ENCODE measurements around the gene SBF2. TPM values are rescaled to one million over a fixed set of nuclear protein-coding genes. Genes with fewer than 3 reads are reported as not detected.
"Not testable (repeated sequence)": the region's sequence is repeated elsewhere in the genome, so short reads cannot be mapped to it uniquely, and the experiment has no call there.

The SBF2 gene
- total and polyA plus RNA-seq, 3 experiments from 2014 or later, result 3.7 to 4.3 (median 4.2) TPM

DNA sequence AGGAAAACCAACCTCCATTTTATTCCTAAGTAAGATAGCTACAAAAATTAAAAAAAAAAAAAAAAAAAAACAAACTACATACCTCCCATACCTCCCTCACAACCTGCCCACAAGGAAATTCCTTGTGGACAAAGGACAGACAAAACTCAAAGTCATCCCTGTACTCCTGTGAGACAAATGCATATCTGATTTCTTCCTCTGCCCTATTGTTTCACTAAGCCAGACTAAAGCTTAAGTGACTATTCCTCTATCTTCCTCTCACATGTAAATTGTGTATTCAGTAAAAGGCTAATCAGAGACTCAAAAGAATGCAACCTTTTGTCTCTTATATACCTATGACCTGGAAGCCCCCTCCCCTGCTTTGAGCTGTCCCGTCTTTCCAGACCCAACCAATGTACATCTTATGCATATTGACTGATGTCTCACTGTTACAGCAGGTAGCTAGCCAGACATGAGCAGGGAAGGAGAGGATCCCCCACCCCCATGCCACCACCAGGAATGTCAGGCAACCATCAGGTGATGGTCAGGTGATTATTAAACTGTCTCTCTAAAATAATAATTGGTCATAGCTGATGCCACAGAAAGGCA lies 289.4 kb downstream of the SBF2 start:
- CTCF ChIA-PET, result no interaction called here
- no peak overlapping the region for H3K4me3 Mint-ChIP-seq
- H3K27ac Mint-ChIP-seq, result no peak overlapping the region
- H3K9me3 ChIP-seq (ENCODE audit: low read length), result no peaks in the 10 kb centered on the region
- no peak overlapping the region for H3K4me3 ChIP-seq (ENCODE audit: low read length)
- H3K27ac ChIP-seq (ENCODE audit: low read depth, low read length), result no peak overlapping the region
- no peaks in the 10 kb centered on the region for H3K4me1 ChIP-seq (ENCODE audit: insufficient read depth, low read length)
- H3K27me3 Mint-ChIP-seq, result no peaks in the 10 kb centered on the region
- no peaks in the 10 kb centered on the region for H3K27me3 ChIP-seq (ENCODE audit: insufficient read depth, low read length, poor library complexity, severe bottlenecking)
- no peak for DNase-seq
- H3K9me3 Mint-ChIP-seq, result peaks cover 4 to 18% (median 7%) of the 10 kb centered on the region in 5 donors
- H3K4me1 Mint-ChIP-seq, result no peaks in the 10 kb centered on the region
- H3K36me3 ChIP-seq (ENCODE audit: insufficient read depth, low read length), result no peaks in the 10 kb centered on the region
- H3K36me3 Mint-ChIP-seq, result peaks cover 0 to 28% (median 2%) of the 10 kb centered on the region in 3 donors
- POLR2A ChIA-PET, result no interaction called here

DNA sequence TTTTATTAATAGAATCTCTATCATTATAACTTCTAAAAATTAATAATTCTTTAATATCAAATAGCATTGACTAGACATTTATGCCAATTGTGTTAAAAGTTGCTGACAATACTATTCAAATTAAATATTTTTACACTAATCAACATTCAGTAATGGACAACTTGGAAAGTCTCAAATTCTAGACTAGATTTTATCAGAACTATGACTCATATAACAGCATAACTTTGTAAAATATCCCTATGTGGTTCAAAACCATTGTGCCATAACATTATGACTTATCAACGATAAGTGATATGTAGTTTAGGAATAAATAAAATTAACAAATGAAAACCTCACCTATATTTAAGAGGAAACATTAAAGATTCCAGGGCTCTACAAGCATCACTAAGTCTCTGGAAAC lies 291.8 kb downstream of the SBF2 start:
- Histone ChIP-seq H3K9me3 (ENCODE audit: low read length) (no peaks in the 10 kb centered on the region), H3K27me3 (ENCODE audit: insufficient read depth, low read length, poor library complexity, severe bottlenecking) (no peaks in the 10 kb centered on the region), H3K27ac (ENCODE audit: low read depth, low read length) (no peak overlapping the region), H3K4me1 (ENCODE audit: insufficient read depth, low read length) (no peaks in the 10 kb centered on the region), H3K4me3 (ENCODE audit: low read length) (no peak overlapping the region), H3K36me3 (ENCODE audit: insufficient read depth, low read length) (no peaks in the 10 kb centered on the region)
- H3K36me3 Mint-ChIP-seq, result peaks cover 2 to 25% (median 7%) of the 10 kb centered on the region in 3 donors
- ChIA-PET POLR2A (no interaction called here), CTCF (no interaction called here)
- H3K27me3 Mint-ChIP-seq, result no peaks in the 10 kb centered on the region
- no peak overlapping the region for H3K27ac Mint-ChIP-seq
- no peaks in the 10 kb centered on the region for H3K4me1 Mint-ChIP-seq
- H3K4me3 Mint-ChIP-seq, result no peak overlapping the region
- peaks cover 0 to 2% (median 0%) of the 10 kb centered on the region in 5 donors for H3K9me3 Mint-ChIP-seq
- no peak for DNase-seq

DNA sequence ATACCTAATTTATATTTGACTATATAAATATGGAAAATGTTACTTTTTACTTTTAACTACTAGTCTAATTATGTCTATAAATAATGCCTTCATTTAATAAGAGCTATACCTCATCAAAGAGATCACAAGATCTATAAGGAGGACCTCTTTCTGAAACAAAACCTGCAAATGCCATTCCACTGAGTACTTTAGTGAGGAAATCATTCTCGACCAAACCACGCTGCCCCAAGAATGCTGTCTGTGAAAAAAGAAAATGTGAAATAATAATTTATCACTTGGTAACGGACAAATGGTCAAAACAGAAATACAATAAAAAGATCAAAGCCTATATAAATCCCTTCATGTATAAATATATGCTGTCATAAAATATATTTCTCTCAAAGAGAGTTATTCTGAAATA lies 301.7 kb downstream of the SBF2 start:
- H3K9me3 ChIP-seq (ENCODE audit: low read length), result no peaks in the 10 kb centered on the region
- Mint-ChIP-seq H3K4me3 (no peak overlapping the region), H3K27ac (no peak overlapping the region), H3K4me1 (no peaks in the 10 kb centered on the region), H3K27me3 (no peaks in the 10 kb centered on the region), H3K36me3 (peaks cover 9 to 32% (median 23%) of the 10 kb centered on the region in 3 donors), H3K9me3 (no peaks in the 10 kb centered on the region)
- ChIA-PET CTCF (no interaction called here), POLR2A (no interaction called here)
- DNase-seq, result no peak
- H3K27ac ChIP-seq (ENCODE audit: low read depth, low read length), result no peak overlapping the region
- no peaks in the 10 kb centered on the region for H3K4me1 ChIP-seq (ENCODE audit: insufficient read depth, low read length)
- H3K4me3 ChIP-seq (ENCODE audit: low read length), result no peak overlapping the region
- H3K36me3 ChIP-seq (ENCODE audit: insufficient read depth, low read length), result no peaks in the 10 kb centered on the region
- no peaks in the 10 kb centered on the region for H3K27me3 ChIP-seq (ENCODE audit: insufficient read depth, low read length, poor library complexity, severe bottlenecking)

DNA sequence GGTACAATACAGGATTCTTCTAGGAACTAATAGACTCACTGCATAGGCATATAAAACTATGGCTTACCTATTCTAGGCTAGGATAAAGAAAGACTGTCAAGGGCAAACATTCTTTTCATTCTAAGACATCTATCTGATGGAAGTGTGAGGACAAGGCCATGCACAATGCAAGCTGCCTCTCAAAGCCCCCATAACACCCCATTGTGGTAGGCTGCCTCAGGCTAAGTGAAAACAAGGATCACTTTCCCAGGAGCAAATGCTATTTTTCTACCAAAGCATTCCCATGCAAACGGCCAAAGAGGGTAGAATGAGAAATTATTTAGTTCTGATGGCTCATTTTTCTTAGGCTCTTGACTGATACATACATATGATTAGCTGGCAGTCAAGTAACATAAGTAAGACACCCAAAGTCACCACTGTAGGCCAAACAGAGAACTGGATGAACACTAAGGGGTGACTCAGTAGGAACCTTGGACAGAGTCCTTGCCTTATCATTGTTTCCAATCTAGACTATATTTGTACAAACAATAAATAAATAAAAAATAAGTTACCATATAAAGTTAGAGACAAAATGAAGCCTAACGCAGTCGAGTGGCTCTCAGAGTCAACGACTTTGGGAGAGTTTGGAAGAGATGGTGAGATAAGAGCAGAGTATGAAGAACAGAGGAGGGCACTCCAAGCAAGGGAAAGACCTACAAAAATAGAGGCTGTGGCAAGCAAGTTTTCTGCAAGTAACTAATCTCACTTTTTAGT lies 303.6 kb downstream of the SBF2 start:
- Histone ChIP-seq H3K4me1 (ENCODE audit: insufficient read depth, low read length) (no peaks in the 10 kb centered on the region), H3K9me3 (ENCODE audit: low read length) (no peaks in the 10 kb centered on the region), H3K36me3 (ENCODE audit: insufficient read depth, low read length) (no peaks in the 10 kb centered on the region), H3K4me3 (ENCODE audit: low read length) (no peak overlapping the region), H3K27me3 (ENCODE audit: insufficient read depth, low read length, poor library complexity, severe bottlenecking) (no peaks in the 10 kb centered on the region), H3K27ac (ENCODE audit: low read depth, low read length) (no peak overlapping the region)
- H3K27ac Mint-ChIP-seq, result no peak overlapping the region
- H3K4me1 Mint-ChIP-seq, result no peaks in the 10 kb centered on the region
- POLR2A ChIA-PET, result no interaction called here
- CTCF ChIA-PET, result no interaction called here
- no peak overlapping the region for H3K4me3 Mint-ChIP-seq
- peaks cover 13 to 43% (median 38%) of the 10 kb centered on the region in 3 donors for H3K36me3 Mint-ChIP-seq
- DNase-seq, result no peak
- H3K27me3 Mint-ChIP-seq, result no peaks in the 10 kb centered on the region
- H3K9me3 Mint-ChIP-seq, result no peaks in the 10 kb centered on the region

DNA sequence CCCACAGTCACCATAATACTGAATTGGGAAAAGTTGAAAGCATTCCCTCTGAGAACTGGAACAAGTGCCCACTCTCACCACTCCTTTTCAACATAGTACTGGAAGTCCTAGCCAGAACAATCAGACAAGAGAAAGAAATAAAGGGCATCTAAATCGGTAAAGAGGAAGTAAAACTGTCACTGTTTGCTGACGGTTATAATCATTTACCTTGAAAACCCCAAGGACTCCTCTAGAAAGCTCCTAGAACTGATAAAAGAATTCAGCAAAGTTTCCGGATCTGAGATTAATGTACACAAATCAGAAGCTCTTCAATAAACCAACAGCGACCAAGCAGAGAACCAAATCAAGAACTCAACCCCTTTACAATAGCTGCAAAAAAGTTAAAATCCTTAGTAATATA lies 306.7 kb downstream of the SBF2 start:
- CTCF ChIA-PET, H3K4me1 Mint-ChIP-seq: not testable (repeated sequence)
- peaks cover 28 to 55% (median 42%) of the 10 kb centered on the region in 3 donors for H3K36me3 Mint-ChIP-seq

DNA sequence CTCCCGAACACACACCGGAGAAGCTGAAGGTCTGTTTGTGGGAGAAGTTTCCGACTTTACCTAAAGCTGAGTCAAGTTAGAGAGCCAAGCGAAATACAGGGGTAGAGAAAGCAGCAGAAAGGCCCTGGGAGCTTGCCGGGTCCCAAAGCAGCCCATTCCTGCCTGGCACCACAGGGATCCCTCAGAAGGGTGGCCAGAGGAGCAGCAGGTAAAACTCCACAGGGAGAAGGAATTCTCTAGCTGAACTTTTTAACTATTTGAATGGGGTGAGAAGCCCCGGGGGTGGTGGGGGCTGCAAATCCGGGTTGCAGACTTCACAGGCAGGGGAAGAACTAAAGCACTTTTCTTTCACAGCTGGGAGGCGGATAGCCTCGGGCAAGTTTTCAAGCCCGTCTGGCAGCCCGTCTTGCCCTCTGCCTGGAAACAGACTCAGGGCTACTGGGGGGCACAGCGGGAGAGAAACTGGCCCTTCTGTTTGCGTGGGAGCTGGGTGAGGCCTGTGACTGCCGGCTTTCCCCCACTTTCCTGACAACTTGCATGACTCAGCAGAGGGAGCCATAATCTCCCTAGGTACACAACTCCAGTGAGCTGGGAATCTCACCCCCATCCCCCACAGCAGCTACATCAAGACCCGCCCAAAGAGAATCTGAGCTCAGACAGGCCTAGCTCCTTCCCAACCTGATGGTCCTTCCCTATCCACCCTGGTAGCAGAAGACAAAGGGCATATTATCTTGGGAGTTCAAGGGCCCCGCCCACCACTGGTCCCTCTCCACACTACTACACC lies 311.0 kb downstream of the SBF2 start:
- Histone ChIP-seq H3K9me3 (ENCODE audit: low read length) (no peaks in the 10 kb centered on the region), H3K36me3 (ENCODE audit: insufficient read depth, low read length) (no peaks in the 10 kb centered on the region), H3K27me3 (ENCODE audit: insufficient read depth, low read length, poor library complexity, severe bottlenecking) (no peaks in the 10 kb centered on the region), H3K27ac (ENCODE audit: low read depth, low read length) (no peak overlapping the region), H3K4me3 (ENCODE audit: low read length) (no peak overlapping the region), H3K4me1 (ENCODE audit: insufficient read depth, low read length) (no peaks in the 10 kb centered on the region)
- DNase-seq, result no peak
- Mint-ChIP-seq H3K27ac (no peak overlapping the region), H3K4me1 (no peaks in the 10 kb centered on the region), H3K4me3 (no peak overlapping the region), H3K9me3 (no peaks in the 10 kb centered on the region), H3K27me3 (no peaks in the 10 kb centered on the region), H3K36me3 (peaks cover 22 to 47% (median 31%) of the 10 kb centered on the region in 3 donors)
- ChIA-PET POLR2A (no interaction called here), CTCF (no interaction called here)

More for the DNA sequence above, 306.7 kb downstream of the SBF2 start:
- H3K9me3 ChIP-seq (ENCODE audit: low read length); H3K4me1 ChIP-seq (ENCODE audit: insufficient read depth, low read length); POLR2A ChIA-PET; H3K27me3 Mint-ChIP-seq; H3K9me3 Mint-ChIP-seq; H3K27ac Mint-ChIP-seq; H3K4me3 ChIP-seq (ENCODE audit: low read length); DNase-seq; H3K36me3 ChIP-seq (ENCODE audit: insufficient read depth, low read length); H3K27ac ChIP-seq (ENCODE audit: low read depth, low read length); H3K27me3 ChIP-seq (ENCODE audit: insufficient read depth, low read length, poor library complexity, severe bottlenecking); H3K4me3 Mint-ChIP-seq: not testable (repeated sequence)

DNA sequence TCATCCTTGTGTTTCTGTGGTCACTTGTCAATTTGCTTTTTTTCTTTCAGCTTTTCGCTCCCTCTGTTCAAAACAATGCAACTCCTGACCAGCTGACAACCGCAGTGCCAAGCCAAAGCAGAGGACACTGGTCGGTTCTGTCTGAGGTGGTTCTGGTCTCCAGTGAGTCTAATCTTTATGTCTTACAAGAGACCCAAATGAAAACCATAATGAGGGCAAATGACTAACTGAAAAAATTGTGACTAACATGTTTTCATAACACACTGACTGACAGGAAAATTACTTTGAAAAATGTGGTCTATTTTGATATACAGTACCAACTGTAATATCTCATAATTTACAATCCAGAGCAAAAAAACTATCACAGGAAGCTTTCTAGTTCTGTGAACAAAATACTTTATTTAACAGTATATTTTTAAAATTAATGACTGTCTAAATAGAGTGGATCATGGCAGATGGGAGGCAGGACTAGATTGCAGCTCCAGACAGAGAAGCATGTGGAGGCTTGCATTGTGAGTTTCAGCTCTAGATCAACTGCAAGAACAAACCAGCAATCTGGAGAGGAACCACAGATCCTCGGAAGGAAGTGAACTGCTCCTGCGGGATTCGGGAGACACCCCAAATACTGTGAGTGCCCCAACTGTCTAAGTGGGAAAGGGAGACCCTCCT lies 311.8 kb downstream of the SBF2 start:
- H3K27ac Mint-ChIP-seq, result no peak overlapping the region

DNA sequence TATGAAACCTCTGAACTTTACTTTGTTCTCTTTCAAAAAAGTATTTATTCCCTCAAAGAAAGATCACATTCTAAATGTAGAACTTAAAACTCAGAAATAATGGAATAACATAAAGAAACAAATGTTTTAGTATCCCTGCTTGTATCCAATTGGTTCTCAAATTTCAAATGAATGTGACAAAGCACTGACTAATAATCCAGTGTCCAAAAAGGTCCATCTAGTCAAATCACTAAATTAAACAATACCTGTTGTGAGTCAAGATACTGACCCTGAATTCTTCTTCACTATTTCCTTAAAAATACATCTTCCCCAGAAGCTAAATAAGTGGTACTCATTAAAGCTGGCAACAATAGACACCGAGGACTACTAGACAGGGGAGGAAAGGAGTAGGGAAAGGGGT lies 313.1 kb downstream of the SBF2 start:
- Histone ChIP-seq H3K4me3 (ENCODE audit: low read length) (no peak overlapping the region), H3K9me3 (ENCODE audit: low read length) (no peaks in the 10 kb centered on the region), H3K4me1 (ENCODE audit: insufficient read depth, low read length) (no peaks in the 10 kb centered on the region), H3K27me3 (ENCODE audit: insufficient read depth, low read length, poor library complexity, severe bottlenecking) (no peaks in the 10 kb centered on the region), H3K36me3 (ENCODE audit: insufficient read depth, low read length) (no peaks in the 10 kb centered on the region), H3K27ac (ENCODE audit: low read depth, low read length) (no peak overlapping the region)
- CTCF ChIA-PET, result no interaction called here
- Mint-ChIP-seq H3K9me3 (no peaks in the 10 kb centered on the region), H3K27me3 (no peaks in the 10 kb centered on the region), H3K36me3 (peaks cover 10 to 33% (median 17%) of the 10 kb centered on the region in 3 donors), H3K4me3 (no peak overlapping the region), H3K4me1 (no peaks in the 10 kb centered on the region), H3K27ac (no peak overlapping the region)
- POLR2A ChIA-PET, result no interaction called here
- DNase-seq, result no peak

More for the DNA sequence above, 311.8 kb downstream of the SBF2 start:
- Histone ChIP-seq H3K27ac (ENCODE audit: low read depth, low read length) (no peak overlapping the region), H3K4me3 (ENCODE audit: low read length) (no peak overlapping the region), H3K4me1 (ENCODE audit: insufficient read depth, low read length) (no peaks in the 10 kb centered on the region), H3K36me3 (ENCODE audit: insufficient read depth, low read length) (no peaks in the 10 kb centered on the region), H3K9me3 (ENCODE audit: low read length) (no peaks in the 10 kb centered on the region), H3K27me3 (ENCODE audit: insufficient read depth, low read length, poor library complexity, severe bottlenecking) (no peaks in the 10 kb centered on the region)
- ChIA-PET CTCF (no interaction called here), POLR2A (no interaction called here)
- DNase-seq, result no peak
- no peaks in the 10 kb centered on the region for H3K4me1 Mint-ChIP-seq
- no peak overlapping the region for H3K4me3 Mint-ChIP-seq
- no peaks in the 10 kb centered on the region for H3K9me3 Mint-ChIP-seq
- peaks cover 19 to 40% (median 24%) of the 10 kb centered on the region in 3 donors for H3K36me3 Mint-ChIP-seq
- no peaks in the 10 kb centered on the region for H3K27me3 Mint-ChIP-seq

Data from CD8-positive, alpha-beta memory T cell (primary cell).